SK-N-SH treated with all-trans-retinoic acid at 6 μM for 48 hours (cell line): ENCODE measurements around the gene SLC35F3.
"Not testable (repeated sequence)": the region's sequence is repeated elsewhere in the genome, so short reads cannot be mapped to it uniquely, and the experiment has no call there.

ENCODE experiments used
- ATAC-seq: fragments of 200-7000 bp; cut with Tn5 transposase; 3 replicates; pipeline ENCODE4 v1.9.1; 2020; ENCODE audit warnings: mild to moderate bottlenecking, moderate library complexity
- ARNTL ChIP-seq: fragments of 450-650 bp; formaldehyde crosslinking; IDR thresholded peaks from 2 replicates; pipeline ENCODE4 v1.5.0; 2020; ENCODE audit warnings: low read depth, mild to moderate bottlenecking, moderate library complexity, borderline replicate concordance
- BACH2 ChIP-seq: fragments of 250-450 bp; sonication (Bioruptor Pico); IDR thresholded peaks from 2 replicates; pipeline ENCODE4 v1.9.0; 2021; ENCODE audit warnings: mild to moderate bottlenecking, borderline replicate concordance
- CREB5 ChIP-seq: fragments of 250-450 bp; sonication (Bioruptor Pico); IDR thresholded peaks from 2 replicates; pipeline ENCODE4 v1.5.1; 2020; ENCODE audit warnings: low read depth, mild to moderate bottlenecking, moderate library complexity
- CSDC2 ChIP-seq: fragments of 250-450 bp; sonication (Bioruptor Pico); IDR thresholded peaks from 2 replicates; pipeline ENCODE4 v1.5.0; 2020; ENCODE audit warnings: mild to moderate bottlenecking, moderate library complexity
- ESRRG ChIP-seq: fragments of 250-450 bp; sonication (Bioruptor Pico); IDR thresholded peaks from 2 replicates; pipeline ENCODE4 v1.6.1; 2021; ENCODE audit warnings: mild to moderate bottlenecking
- GLIS3 ChIP-seq: fragments of 250-450 bp; sonication (Bioruptor Pico); IDR thresholded peaks from 2 replicates; pipeline ENCODE4 v1.5.0; 2020; ENCODE audit warnings: mild to moderate bottlenecking, moderate library complexity
- ISL1 ChIP-seq: fragments of 250-450 bp; sonication (Bioruptor Pico); IDR thresholded peaks from 2 replicates; pipeline ENCODE4 v2.1.2; 2022; ENCODE audit warnings: mild to moderate bottlenecking, moderate library complexity
- OSR1 ChIP-seq: fragments of 250-450 bp; sonication (Bioruptor Pico); IDR thresholded peaks from 2 replicates; pipeline ENCODE4 v1.8.0; 2022; ENCODE audit warnings: moderate library complexity, mild to moderate bottlenecking, inconsistent platforms
- PPARA ChIP-seq: fragments of 250-450 bp; sonication (Bioruptor Pico); IDR thresholded peaks from 2 replicates; pipeline ENCODE4 v1.5.0; 2020; ENCODE audit warnings: mild to moderate bottlenecking, borderline replicate concordance
- SNAI2 ChIP-seq: fragments of 250-450 bp; sonication (Bioruptor Pico); IDR thresholded peaks from 2 replicates; pipeline ENCODE4 v1.5.0; 2020; ENCODE audit warnings: mild to moderate bottlenecking, moderate library complexity
- TCF4 ChIP-seq: fragments of 250-450 bp; sonication (Bioruptor Pico); IDR thresholded peaks from 2 replicates; pipeline ENCODE4 v1.8.0; 2021; ENCODE audit warnings: mild to moderate bottlenecking, moderate library complexity, borderline replicate concordance
- TOX ChIP-seq: fragments of 250-450 bp; sonication (Bioruptor Pico); IDR thresholded peaks from 2 replicates; pipeline ENCODE4 v1.8.0; 2021; ENCODE audit warnings: mild to moderate bottlenecking, moderate library complexity, borderline replicate concordance
- TSHZ2 ChIP-seq: fragments of 250-450 bp; sonication (Bioruptor Pico); IDR thresholded peaks from 2 replicates; pipeline ENCODE4 v1.5.0; 2020; ENCODE audit warnings: mild to moderate bottlenecking, moderate library complexity
- ZC3H10 ChIP-seq: fragments of 250-450 bp; sonication (Bioruptor Pico); IDR thresholded peaks from 2 replicates; pipeline ENCODE4 v1.5.1; 2021; ENCODE audit warnings: mild to moderate bottlenecking, moderate library complexity
- ZFP3 ChIP-seq: fragments of 250-450 bp; sonication (Bioruptor Pico); IDR thresholded peaks from 2 replicates; pipeline ENCODE4 v1.5.0; 2020; ENCODE audit warnings: mild to moderate bottlenecking, moderate library complexity
- ZFP30 ChIP-seq: fragments of 450-650 bp; formaldehyde crosslinking; IDR thresholded peaks from 2 replicates; pipeline ENCODE4 v1.5.0; 2022; ENCODE audit warnings: mild to moderate bottlenecking, moderate library complexity
- ZNF565 ChIP-seq: fragments of 450-650 bp; formaldehyde crosslinking; conservative IDR thresholded peaks from 2 replicates; pipeline ENCODE4 v1.5.0; 2020; ENCODE audit warnings: low read depth, mild to moderate bottlenecking, moderate library complexity
- ZNF70 ChIP-seq: fragments of 450-650 bp; formaldehyde crosslinking; IDR thresholded peaks from 2 replicates; pipeline ENCODE4 v1.5.0; 2020; ENCODE audit warnings: mild to moderate bottlenecking, moderate library complexity
- ZNF8 ChIP-seq: fragments of 450-650 bp; formaldehyde crosslinking; IDR thresholded peaks from 2 replicates; pipeline ENCODE4 v1.5.0; 2020; ENCODE audit warnings: mild to moderate bottlenecking, moderate library complexity
- TF ChIP-seq, protein P1 (sequence below): fragments of 250-450 bp; sonication (Bioruptor Pico); IDR thresholded peaks from 2 replicates; pipeline ENCODE4 v1.5.1; 2021; ENCODE audit warnings: mild to moderate bottlenecking, moderate library complexity
- TF ChIP-seq, protein P2 (sequence below): fragments of 250-450 bp; sonication (Bioruptor Pico); IDR thresholded peaks from 2 replicates; pipeline ENCODE4 v1.8.0; 2020; ENCODE audit warnings: mild to moderate bottlenecking, moderate library complexity, borderline replicate concordance

SLC35F3 gene

DNA sequence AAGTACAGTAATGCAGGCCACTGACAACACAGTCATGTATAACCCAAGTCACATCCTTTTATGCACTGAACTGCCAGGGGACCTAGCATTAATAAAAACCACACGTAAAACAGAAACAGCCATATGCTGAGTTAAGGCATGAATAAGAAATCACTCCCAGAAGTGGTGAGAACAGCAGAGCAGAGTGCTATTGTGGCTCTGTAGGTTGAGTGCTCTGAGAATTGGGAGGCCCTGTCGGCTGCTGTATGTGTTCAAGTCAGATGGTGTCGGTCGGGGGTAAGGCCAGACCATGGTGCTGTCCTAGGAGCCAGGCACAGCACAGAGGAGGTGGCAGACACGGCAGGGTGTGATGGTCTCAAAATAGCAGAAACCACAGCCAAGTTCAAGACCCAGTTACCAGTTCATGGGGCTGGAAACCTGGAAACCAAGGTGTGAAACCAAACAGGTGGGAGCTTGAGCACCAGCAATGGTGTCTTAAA lies 342.2 kb downstream of the SLC35F3 start:
- TF ChIP-seq BACH2 (CRISPR knock-in tag), result no peak
- no peak for TF ChIP-seq ZNF70 (CRISPR knock-in tag)
- TF ChIP-seq ARNTL, result no peak
- no peak for TF ChIP-seq TOX (CRISPR knock-in tag)
- no peak for TF ChIP-seq GLIS3 (CRISPR knock-in tag)
- TF ChIP-seq OSR1 (CRISPR knock-in tag), result no peak
- TF ChIP-seq ZFP30 (CRISPR knock-in tag), result no peak
- no peak for TF ChIP-seq ESRRG (CRISPR knock-in tag)
- TF ChIP-seq SNAI2 (CRISPR knock-in tag), result no peak
- TF ChIP-seq CSDC2 (CRISPR knock-in tag), result no peak
- TF ChIP-seq, protein P1, sequence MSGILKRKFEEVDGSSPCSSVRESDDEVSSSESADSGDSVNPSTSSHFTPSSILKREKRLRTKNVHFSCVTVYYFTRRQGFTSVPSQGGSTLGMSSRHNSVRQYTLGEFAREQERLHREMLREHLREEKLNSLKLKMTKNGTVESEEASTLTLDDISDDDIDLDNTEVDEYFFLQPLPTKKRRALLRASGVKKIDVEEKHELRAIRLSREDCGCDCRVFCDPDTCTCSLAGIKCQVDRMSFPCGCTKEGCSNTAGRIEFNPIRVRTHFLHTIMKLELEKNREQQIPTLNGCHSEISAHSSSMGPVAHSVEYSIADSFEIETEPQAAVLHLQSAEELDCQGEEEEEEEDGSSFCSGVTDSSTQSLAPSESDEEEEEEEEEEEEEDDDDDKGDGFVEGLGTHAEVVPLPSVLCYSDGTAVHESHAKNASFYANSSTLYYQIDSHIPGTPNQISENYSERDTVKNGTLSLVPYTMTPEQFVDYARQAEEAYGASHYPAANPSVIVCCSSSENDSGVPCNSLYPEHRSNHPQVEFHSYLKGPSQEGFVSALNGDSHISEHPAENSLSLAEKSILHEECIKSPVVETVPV (CRISPR knock-in tag), result no peak
- TF ChIP-seq ZNF565 (CRISPR knock-in tag), result no peak
- no peak for TF ChIP-seq TSHZ2 (CRISPR knock-in tag)
- ATAC-seq, result no peak

- ATAC-seq, result not testable (repeated sequence)
Observed at GRCh38 chr1:234247746-234248145, 343.3 kb downstream of the SLC35F3 start.

GRCh38 chr1:234250747-234251146 lies 346.3 kb downstream of the SLC35F3 start:
- TF ChIP-seq SNAI2 (CRISPR knock-in tag) (no peak), ZC3H10 (CRISPR knock-in tag) (no peak), GLIS3 (CRISPR knock-in tag) (no peak), BACH2 (CRISPR knock-in tag) (no peak), ESRRG (CRISPR knock-in tag) (no peak), ZNF70 (CRISPR knock-in tag) (no peak), ZNF565 (CRISPR knock-in tag) (no peak), ZFP30 (CRISPR knock-in tag) (no peak), PPARA (no peak), TOX (CRISPR knock-in tag) (no peak), ARNTL (no peak), ZNF8 (CRISPR knock-in tag) (no peak), ISL1 (CRISPR knock-in tag) (no peak), OSR1 (CRISPR knock-in tag) (no peak)
- TF ChIP-seq, protein P1 (CRISPR knock-in tag), result no peak
- TF ChIP-seq, protein P2, sequence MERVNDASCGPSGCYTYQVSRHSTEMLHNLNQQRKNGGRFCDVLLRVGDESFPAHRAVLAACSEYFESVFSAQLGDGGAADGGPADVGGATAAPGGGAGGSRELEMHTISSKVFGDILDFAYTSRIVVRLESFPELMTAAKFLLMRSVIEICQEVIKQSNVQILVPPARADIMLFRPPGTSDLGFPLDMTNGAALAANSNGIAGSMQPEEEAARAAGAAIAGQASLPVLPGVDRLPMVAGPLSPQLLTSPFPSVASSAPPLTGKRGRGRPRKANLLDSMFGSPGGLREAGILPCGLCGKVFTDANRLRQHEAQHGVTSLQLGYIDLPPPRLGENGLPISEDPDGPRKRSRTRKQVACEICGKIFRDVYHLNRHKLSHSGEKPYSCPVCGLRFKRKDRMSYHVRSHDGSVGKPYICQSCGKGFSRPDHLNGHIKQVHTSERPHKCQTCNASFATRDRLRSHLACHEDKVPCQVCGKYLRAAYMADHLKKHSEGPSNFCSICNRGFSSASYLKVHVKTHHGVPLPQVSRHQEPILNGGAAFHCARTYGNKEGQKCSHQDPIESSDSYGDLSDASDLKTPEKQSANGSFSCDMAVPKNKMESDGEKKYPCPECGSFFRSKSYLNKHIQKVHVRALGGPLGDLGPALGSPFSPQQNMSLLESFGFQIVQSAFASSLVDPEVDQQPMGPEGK (CRISPR knock-in tag), result no peak
- no peak for ATAC-seq

DNA sequence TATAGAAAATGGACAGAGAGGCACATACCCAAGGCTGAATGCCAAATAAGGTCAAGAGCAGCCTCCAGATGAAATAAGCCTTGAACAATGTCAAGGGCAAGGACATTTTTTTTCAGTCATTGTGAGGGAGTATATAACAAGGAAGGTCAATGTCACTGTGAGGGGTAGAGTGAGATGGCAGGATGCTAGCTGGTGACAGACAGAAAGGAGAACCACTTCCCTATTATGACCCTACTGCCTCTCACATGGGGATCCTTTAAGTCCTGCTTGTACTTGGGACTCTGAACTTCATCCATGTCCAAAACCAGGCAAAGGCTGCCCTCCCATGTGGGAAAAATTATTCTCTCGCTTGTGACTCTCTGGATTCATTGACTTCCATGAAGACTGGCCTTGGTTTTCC lies 349.3 kb downstream of the SLC35F3 start:
- ATAC-seq, result no peak
- TF ChIP-seq ZNF565 (CRISPR knock-in tag), result no peak
- TF ChIP-seq TOX (CRISPR knock-in tag), result no peak
- TF ChIP-seq, protein P2 (CRISPR knock-in tag), result no peak
- no peak for TF ChIP-seq ZFP3 (CRISPR knock-in tag)
- TF ChIP-seq BACH2 (CRISPR knock-in tag), result no peak
- no peak for TF ChIP-seq GLIS3 (CRISPR knock-in tag)
- no peak for TF ChIP-seq PPARA
- TF ChIP-seq CREB5 (CRISPR knock-in tag), result no peak
- TF ChIP-seq TSHZ2 (CRISPR knock-in tag), result no peak
- no peak for TF ChIP-seq ISL1 (CRISPR knock-in tag)
- TF ChIP-seq TCF4 (CRISPR knock-in tag), result no peak
- no peak for TF ChIP-seq ZC3H10 (CRISPR knock-in tag)
- TF ChIP-seq ZFP30 (CRISPR knock-in tag), result no peak
